ENCODE results near the gene AGMAT.

The AGMAT gene

DNA sequence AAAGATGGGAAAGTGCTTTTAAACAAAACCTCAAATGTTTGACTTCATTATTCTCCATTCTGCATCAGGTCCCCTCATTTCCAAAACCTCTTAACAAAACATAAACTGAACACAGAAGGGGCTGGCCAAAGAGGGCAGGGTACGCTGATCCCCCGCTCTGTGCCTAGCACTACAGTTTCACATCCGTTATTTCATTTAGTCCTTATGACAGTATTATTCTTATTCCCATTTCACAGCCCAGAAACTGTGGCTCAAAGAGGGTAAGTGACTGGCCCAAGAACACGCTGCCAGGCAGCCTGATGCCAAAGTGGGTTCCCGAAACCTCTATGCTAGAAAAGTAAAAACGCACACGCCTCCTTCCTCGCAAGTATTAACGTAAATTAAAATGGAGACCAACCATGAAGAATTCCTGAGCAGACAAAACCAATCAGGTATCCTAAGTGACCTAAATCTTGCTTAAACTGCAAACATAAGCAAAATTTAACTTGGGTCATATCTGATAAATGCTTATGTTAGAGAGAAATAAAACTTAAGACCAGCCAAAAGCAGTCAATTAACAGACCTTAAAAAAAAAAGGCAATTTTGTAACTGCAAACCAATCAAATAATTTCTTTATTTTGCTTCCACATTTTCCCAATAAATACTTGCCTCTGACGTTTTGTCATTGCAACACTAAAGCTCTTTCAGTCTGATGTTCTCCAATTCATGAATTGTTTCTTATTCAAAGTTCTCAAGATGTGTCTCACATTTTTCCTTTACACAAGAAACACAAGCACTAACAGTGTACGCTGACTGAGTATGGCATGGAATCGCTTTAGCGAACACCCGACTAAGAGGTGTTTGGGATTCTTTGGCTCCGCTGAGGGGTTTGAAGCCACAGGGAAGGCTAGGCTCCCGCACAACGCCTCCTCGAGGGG, 61.5 kb downstream of the AGMAT start:
- DNase-seq (ENCODE audit: low read depth), result no peak

DNA sequence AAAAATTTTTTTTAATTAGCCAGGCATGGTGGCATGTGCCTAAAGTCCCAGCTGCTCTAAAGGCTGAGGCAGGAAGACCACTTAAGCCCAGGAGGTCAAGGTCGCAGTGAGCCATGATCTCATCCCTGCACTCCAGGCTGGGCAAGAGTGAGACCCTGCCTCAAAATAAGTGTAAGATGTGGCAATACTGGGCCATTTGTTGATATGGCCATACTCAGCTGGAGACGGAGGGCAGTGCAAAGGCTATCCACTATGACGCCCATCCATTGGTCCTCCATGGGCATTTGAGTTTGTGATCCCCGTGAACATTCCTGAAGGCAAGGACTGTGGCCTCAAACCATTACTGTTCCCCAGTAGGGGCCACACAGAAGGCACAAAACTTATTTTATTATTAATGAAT, 62.3 kb downstream of the AGMAT start:
- DNase-seq (ENCODE audit: low read depth), result no peak

Measured in stimulated activated CD8-positive, alpha-beta memory T cell treated with anti-CD3 and anti-CD28 coated beads, Interleukin-15, amount 100 ng/mL, for 24 hours (primary cell).